Measurements from ENCODE around the gene LINC01488.

Gene LINC01488

GRCh38 chr11:69465236-69466000, 16.0 kb upstream of the LINC01488 start:
- DNase-seq: no peak

GRCh38 chr11:69466039-69466438, 15.4 kb upstream of the LINC01488 start:
- DNase-seq: no peak

- no peak for DNase-seq
Measured at GRCh38 chr11:69467196-69467595, 14.3 kb upstream of the LINC01488 start.

GRCh38 chr11:69467646-69468045, 13.8 kb upstream of the LINC01488 start:
- no peak for DNase-seq

- no peak for DNase-seq
Measured at GRCh38 chr11:69468221-69468620, 13.2 kb upstream of the LINC01488 start.

GRCh38 chr11:69468911-69469885, 12.3 kb upstream of the LINC01488 start:
- no peak for DNase-seq

- no peak for DNase-seq
Measured at GRCh38 chr11:69470301-69470700, 11.2 kb upstream of the LINC01488 start.

- no peak for DNase-seq
Measured at GRCh38 chr11:69470793-69471728, 10.4 kb upstream of the LINC01488 start.

GRCh38 chr11:69471729-69472540, 9.5 kb upstream of the LINC01488 start:
- DNase-seq: no peak

GRCh38 chr11:69472541-69473275, 8.8 kb upstream of the LINC01488 start:
- no peak for DNase-seq

GRCh38 chr11:69473276-69473845, 8.1 kb upstream of the LINC01488 start:
- DNase-seq: no peak

- DNase-seq: no peak
Measured at GRCh38 chr11:69474736-69475135, 6.7 kb upstream of the LINC01488 start.

GRCh38 chr11:69475141-69475865, 6.2 kb upstream of the LINC01488 start:
- DNase-seq: no peak

GRCh38 chr11:69475866-69476471, 5.5 kb upstream of the LINC01488 start:
- DNase-seq: no peak

GRCh38 chr11:69476509-69476961, 4.9 kb upstream of the LINC01488 start:
- no peak for DNase-seq

- DNase-seq: no peak
Measured at GRCh38 chr11:69477086-69477485, 4.4 kb upstream of the LINC01488 start.

GRCh38 chr11:69479591-69480271, 1.7 kb upstream of the LINC01488 start:
- DNase-seq: no peak

- DNase-seq: no peak
Measured at GRCh38 chr11:69480547-69481392, 693 bp upstream of the LINC01488 start.
